GM12801 (cell line): ENCODE results near the gene CUL9.

Experiments
- CTCF ChIP-seq: IDR thresholded peaks from one replicate; pipeline ENCODE4 v1.5.1; 2011; ENCODE audit warnings: control low read depth; ENCODE audit not compliant: insufficient read length; ENCODE audit errors: extremely low read depth

Gene CUL9

GRCh38 chr6:43175676-43176422, 6.1 kb upstream of the CUL9 start:
- no peak for TF ChIP-seq CTCF

- TF ChIP-seq CTCF: no peak
Measured at GRCh38 chr6:43176423-43176786, 5.6 kb upstream of the CUL9 start.

GRCh38 chr6:43178150-43178549, 3.8 kb upstream of the CUL9 start:
- no peak for TF ChIP-seq CTCF

GRCh38 chr6:43178951-43179830, 2.8 kb upstream of the CUL9 start:
- TF ChIP-seq CTCF: no peak

DNA sequence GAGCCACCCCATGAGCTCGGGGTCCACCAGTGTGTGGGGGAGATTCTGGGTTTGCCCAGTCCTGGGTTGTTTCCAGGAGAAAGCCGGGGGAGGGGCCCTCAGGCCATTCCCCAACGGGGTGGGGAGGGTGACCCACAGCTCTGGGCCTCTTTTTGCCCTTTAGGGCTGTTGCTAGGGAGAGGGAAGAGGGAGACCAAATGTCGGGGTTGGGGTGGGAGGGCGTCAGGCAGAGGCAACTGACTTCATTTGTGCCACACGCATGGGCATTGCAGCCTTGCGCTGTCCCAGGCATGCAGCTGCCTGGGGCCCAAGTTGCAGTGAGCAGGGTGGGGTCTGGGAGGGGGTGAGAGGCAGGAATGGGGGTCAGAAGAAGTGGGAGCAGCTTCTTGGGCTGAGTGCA, 1.9 kb upstream of the CUL9 start:
- no peak for TF ChIP-seq CTCF

DNA sequence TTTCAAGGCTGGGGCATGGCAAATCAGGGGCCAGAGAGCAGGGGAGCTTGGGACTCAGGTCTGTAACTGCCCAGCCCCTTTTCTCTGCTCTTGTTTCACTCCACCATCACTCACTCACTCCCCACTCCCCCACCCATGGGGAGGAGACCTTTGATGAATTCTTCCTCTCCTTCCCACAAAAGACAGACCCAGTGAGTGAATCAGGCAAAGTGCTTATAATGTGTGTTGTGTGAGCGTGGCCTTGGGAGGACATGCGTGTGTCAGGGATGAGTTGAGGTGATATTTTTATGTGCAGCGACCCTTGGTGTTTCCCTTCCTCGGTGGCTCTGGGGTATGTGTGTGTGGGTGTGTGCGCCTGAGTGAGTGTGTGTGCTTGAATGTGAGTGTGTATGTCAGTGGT, 1.0 kb upstream of the CUL9 start:
- TF ChIP-seq CTCF: no peak

DNA sequence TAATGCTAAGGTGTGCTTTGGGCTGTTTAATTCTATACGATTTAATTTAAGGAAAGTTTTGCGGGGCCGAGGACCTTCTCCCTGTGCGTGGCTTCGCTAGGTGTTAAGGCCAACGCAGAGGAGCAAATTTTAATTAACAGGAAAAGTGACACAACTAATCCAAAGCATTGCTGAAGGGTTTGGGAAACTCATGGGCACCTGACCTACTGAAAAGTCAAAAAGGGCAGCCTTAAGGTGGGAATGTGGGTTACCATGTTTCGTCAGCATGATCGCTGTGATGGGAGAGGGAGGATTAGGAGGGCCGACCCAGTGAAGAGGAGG, 415 bp upstream of the CUL9 start:
- no peak for TF ChIP-seq CTCF
